Omental fat pad (tissue), 4 donors: Measurements from ENCODE around the gene RBM19. TPM values are rescaled to one million over a fixed set of nuclear protein-coding genes. Genes with fewer than 3 reads are reported as not detected.

Experiments
- ATAC-seq: fragments of 150-250 bp; one replicate; pipeline ENCODE4 v1.9.1; 2016; ENCODE audit warnings: mild to moderate bottlenecking, moderate library complexity; ENCODE audit not compliant: low FRiP score
- DNase-seq: peaks from one replicate; pipeline ENCODE4 v3.0.0-alpha.2; 2019; ENCODE audit warnings: low spot score
- CTCF ChIP-seq, 3 donors: fragments of 450-650 bp; IDR thresholded peaks; one replicate each; pipeline ENCODE4 v1.5.1; 2016 to 2017; ENCODE audit warnings: antibody characterized with exemption in 3 of 3, mild to moderate bottlenecking in 3 of 3, moderate library complexity in 2 of 3
- total RNA-seq, 4 donors: library from RNA; depleted of rRNA; stranded (reverse); fragments of >200 nt; gene quantifications; one replicate each; pipeline ENCODE4 v1.1.0, GENCODE V29; 2016

Gene RBM19
- total RNA-seq, 4 donors from 2014 or later: 24.3 to 41.6 (median 28.7) TPM

DNA sequence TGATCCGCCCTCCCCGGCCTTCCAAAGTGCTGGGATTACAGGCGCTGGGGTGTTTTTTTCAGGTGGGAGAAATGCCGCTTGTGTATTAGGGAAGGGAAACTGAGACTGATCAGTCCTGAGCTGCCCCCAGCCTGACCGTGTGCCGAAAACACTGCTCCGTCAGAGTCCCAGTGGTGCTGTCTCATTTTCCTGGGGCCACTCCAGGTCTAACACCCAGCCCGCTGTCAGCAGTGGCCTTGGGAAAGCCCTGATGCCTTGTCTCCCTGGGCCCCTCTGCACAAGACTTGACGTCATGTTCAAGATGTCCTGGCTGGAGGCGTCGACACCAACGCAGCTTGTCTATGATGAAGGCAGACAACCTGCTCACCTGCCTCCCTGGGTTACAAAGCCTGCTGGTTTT lies 165.9 kb downstream of the RBM19 start:
- ATAC-seq: no peak
- no peak for TF ChIP-seq CTCF (IDR thresholded peaks at IDR 0.05)
- DNase-seq: no peak

GRCh38 chr12:113798552-113798951 lies 167.6 kb downstream of the RBM19 start:
- TF ChIP-seq CTCF (IDR thresholded peaks at IDR 0.05): no peak
- ATAC-seq: no peak
- DNase-seq: no peak

DNA sequence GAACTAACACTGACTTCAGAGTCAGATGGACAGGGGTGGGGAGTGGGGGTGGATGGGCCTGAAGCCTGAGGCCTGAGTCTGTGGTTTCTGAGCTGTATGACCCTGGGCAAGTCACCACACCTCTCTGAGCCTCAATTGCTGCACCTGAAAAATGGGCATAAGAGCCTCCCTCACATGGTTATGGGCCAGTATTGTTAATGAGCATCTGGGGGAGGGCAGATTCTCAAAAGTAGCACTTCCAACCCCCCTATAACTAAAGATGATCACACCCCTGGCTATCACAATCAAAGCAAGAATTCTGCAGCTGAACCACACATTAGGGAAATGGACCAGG lies 168.6 kb downstream of the RBM19 start:
- DNase-seq (no peak), ATAC-seq (no peak)
- no peak for TF ChIP-seq CTCF (IDR thresholded peaks at IDR 0.05)

- ATAC-seq (no peak), DNase-seq (no peak)
- TF ChIP-seq CTCF (IDR thresholded peaks at IDR 0.05): no peak
Measured at GRCh38 chr12:113796852-113797534, 169.1 kb downstream of the RBM19 start.

- no peak for DNase-seq
- no peak for TF ChIP-seq CTCF (IDR thresholded peaks at IDR 0.05)
- no peak for ATAC-seq
Measured at GRCh38 chr12:113796066-113796827, 169.9 kb downstream of the RBM19 start.

DNA sequence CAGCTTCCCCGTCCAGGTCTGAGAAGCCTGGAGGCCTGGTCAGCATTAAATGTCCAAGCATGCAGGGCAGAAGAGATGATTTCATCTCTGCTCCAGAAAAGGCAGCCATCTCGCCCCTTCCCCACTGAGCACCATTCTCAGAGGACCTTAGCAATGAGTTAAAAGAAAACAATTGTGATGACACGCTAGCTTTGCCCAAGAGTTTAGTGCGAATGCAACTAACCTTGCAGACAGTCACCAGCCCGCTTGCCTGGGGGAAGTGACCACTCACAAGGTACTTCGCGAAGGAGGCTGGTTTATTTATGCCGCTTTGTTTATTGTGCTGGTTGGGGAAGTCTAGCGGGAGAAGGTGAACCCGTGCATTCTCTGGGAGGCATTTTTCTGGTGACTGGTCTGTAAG lies 170.7 kb downstream of the RBM19 start:
- TF ChIP-seq CTCF (IDR thresholded peaks at IDR 0.05): no peak
- ATAC-seq: no peak
- DNase-seq: no peak

GRCh38 chr12:113794774-113795173 lies 171.4 kb downstream of the RBM19 start:
- DNase-seq (no peak), ATAC-seq (no peak)

More at GRCh38 chr12:113794774-113795173, 171.4 kb downstream of the RBM19 start:
- TF ChIP-seq CTCF (IDR thresholded peaks at IDR 0.05): no peak
